H1 (cell line): ENCODE measurements around the gene PDZD2. TPM values are rescaled to one million over a fixed set of nuclear protein-coding genes. Genes with fewer than 3 reads are reported as not detected.

Experiments used
- CTCF ChIA-PET: fragments of 300-600 bp; sonication (Branson Sonifier 250); formaldehyde crosslinking; loops from one replicate; lab custom pipeline; 2021; ENCODE audit not compliant: partially characterized antibody; lab: Charles Lee
- POLR2A ChIA-PET: fragments of 300-600 bp; sonication (Branson Sonifier 250); formaldehyde crosslinking; loops from one replicate; lab custom pipeline; 2021; ENCODE audit warnings: inconsistent platforms; ENCODE audit not compliant: partially characterized antibody; lab: Charles Lee
- DNase-seq, 2 experiments: peaks; one replicate each; pipeline versions ENCODE4 v3.0.0 to v3.0.0-alpha.2; 2010 to 2022; ENCODE audit warnings: low spot score in 2 of 2, low read depth in 1 of 2, mixed read lengths in 1 of 2
- FAIRE-seq: peaks from 2 replicates; lab custom pipeline; 2011; peaks lifted over from hg19 to GRCh38; lab: Jason Lieb, UNC
- H2AFZ ChIP-seq: 2 replicates; pipeline ENCODE4 v1.8.1; 2012; ENCODE audit warnings: low read length, inconsistent platforms
- H2AK5ac ChIP-seq: 2 replicates; pipeline ENCODE4 v1.6.1; 2013; ENCODE audit warnings: low read depth, low read length
- H2BK120ac ChIP-seq: replicated peaks from 2 replicates; pipeline ENCODE3; 2013; ENCODE audit warnings: low read depth, low read length, inconsistent platforms
- H2BK12ac ChIP-seq: 2 replicates; pipeline ENCODE4 v1.6.1; 2013; ENCODE audit warnings: low read depth, low read length
- H2BK15ac ChIP-seq: 2 replicates; pipeline ENCODE4 v1.6.1; 2013; ENCODE audit warnings: low read length
- H2BK20ac ChIP-seq: 2 replicates; pipeline ENCODE4 v1.6.1; 2013; ENCODE audit warnings: low read length
- H2BK5ac ChIP-seq: 2 replicates; pipeline ENCODE4 v1.6.1; 2013; ENCODE audit warnings: low read depth, low read length
- H3K14ac ChIP-seq: 2 replicates; pipeline ENCODE4 v1.6.1; 2013; ENCODE audit warnings: inconsistent platforms; ENCODE audit not compliant: insufficient read length
- H3K18ac ChIP-seq: 2 replicates; pipeline ENCODE4 v1.6.1; 2013; ENCODE audit warnings: low read length; ENCODE audit errors: extremely low read depth
- H3K23ac ChIP-seq: 2 replicates; pipeline ENCODE4 v1.6.1; 2013; ENCODE audit warnings: inconsistent platforms; ENCODE audit not compliant: insufficient read length
- H3K23me2 ChIP-seq: 2 replicates; pipeline ENCODE4 v1.6.1; 2013; ENCODE audit warnings: low read depth, low read length
- H3K27ac ChIP-seq: 2 replicates; pipeline ENCODE4 v1.6.1; 2011; ENCODE audit warnings: low read depth, low read length, inconsistent platforms
- H3K27me3 ChIP-seq, 4 experiments: replicated peaks in 1 of 4; 1 replicate in 1 of 4; 2 replicates in 3 of 4; pipeline versions ENCODE4 v1.6.1 to v1.8.1; 2011 to 2013; ENCODE audit warnings: low read length in 3 of 4, mild to moderate bottlenecking in 3 of 4, inconsistent platforms in 2 of 4, mixed read lengths in 2 of 4, moderate library complexity in 1 of 4; ENCODE audit not compliant: control insufficient read depth in 3 of 4, insufficient read depth in 3 of 4; ENCODE audit errors: extremely low read depth in 1 of 4
- H3K36me3 ChIP-seq, 4 experiments: 2 replicates each; pipeline versions ENCODE4 v1.6.1 to v1.8.1; 2011 to 2013; ENCODE audit warnings: mild to moderate bottlenecking in 4 of 4, low read length in 3 of 4, moderate library complexity in 2 of 4, control low read depth in 1 of 4, inconsistent platforms in 1 of 4; ENCODE audit not compliant: insufficient read depth in 4 of 4, control insufficient read depth in 2 of 4
- H3K4ac ChIP-seq: replicated peaks from 2 replicates; pipeline ENCODE3; 2013; ENCODE audit warnings: low read length, low read depth, mixed read lengths, inconsistent platforms; ENCODE audit not compliant: insufficient read length
- H3K4me1 ChIP-seq, 4 experiments: replicated peaks in 1 of 4; 1 replicate in 1 of 4; 2 replicates in 3 of 4; pipeline versions ENCODE4 v1.6.1 to v1.8.1; 2011 to 2013; ENCODE audit warnings: low read length in 3 of 4, inconsistent platforms in 2 of 4, mixed read lengths in 1 of 4; ENCODE audit not compliant: insufficient read depth in 4 of 4, control insufficient read depth in 3 of 4
- H3K4me2 ChIP-seq, 2 experiments: 2 replicates each; pipeline versions ENCODE4 v1.6.1 to v1.8.1; 2011 to 2013; ENCODE audit warnings: low read depth in 2 of 2, low read length in 2 of 2, control low read depth in 1 of 2, inconsistent platforms in 1 of 2, mild to moderate bottlenecking in 1 of 2; ENCODE audit not compliant: insufficient read depth in 1 of 2
- H3K4me3 ChIP-seq, 4 experiments: fragments of 200-600, 300-600 bp in 1 of 4; sonication (generic), shearing (Covaris generic), sonication (Bioruptor Twin) in 1 of 4; 2 replicates each; pipeline versions ENCODE4 v1.5.1 to v1.8.1; 2011 to 2016; ENCODE audit warnings: low read length in 4 of 4, low read depth in 3 of 4, control low read depth in 2 of 4, inconsistent platforms in 2 of 4, mild to moderate bottlenecking in 2 of 4, mixed read lengths in 1 of 4, moderate library complexity in 1 of 4; ENCODE audit not compliant: insufficient read depth in 2 of 4; ENCODE audit errors: extremely low read depth in 1 of 4
- H3K56ac ChIP-seq: replicated peaks from 2 replicates; pipeline ENCODE3; 2013; ENCODE audit warnings: low read depth, mild to moderate bottlenecking, mixed read lengths, low read length, inconsistent platforms; ENCODE audit not compliant: insufficient read length
- H3K79me1 ChIP-seq: 2 replicates; pipeline ENCODE4 v1.6.1; 2013; ENCODE audit warnings: low read depth, low read length, control low read depth
- H3K79me2 ChIP-seq, 2 experiments: 2 replicates each; pipeline versions ENCODE4 v1.6.1 to v1.8.1; 2012 to 2013; ENCODE audit warnings: low read length in 2 of 2, mild to moderate bottlenecking in 2 of 2, inconsistent platforms in 1 of 2; ENCODE audit not compliant: insufficient read depth in 2 of 2, control insufficient read depth in 1 of 2
- H3K9ac ChIP-seq, 4 experiments: replicated peaks in 1 of 4; 1 replicate in 1 of 4; 2 replicates in 3 of 4; pipeline versions ENCODE4 v1.6.1 to v1.8.1; 2011 to 2013; ENCODE audit warnings: low read depth in 3 of 4, low read length in 3 of 4, control low read depth in 2 of 4, mild to moderate bottlenecking in 2 of 4, moderate library complexity in 2 of 4, inconsistent platforms in 1 of 4; ENCODE audit errors: extremely low read depth in 1 of 4
- H3K9me3 ChIP-seq, 2 experiments: 2 replicates each; pipeline versions ENCODE4 v1.6.1 to v1.8.1; 2012 to 2013; ENCODE audit warnings: mild to moderate bottlenecking in 2 of 2, moderate library complexity in 2 of 2, control low read depth in 1 of 2, inconsistent platforms in 1 of 2, low read depth in 1 of 2, low read length in 1 of 2, mixed read lengths in 1 of 2; ENCODE audit not compliant: insufficient read depth in 2 of 2
- H4K20me1 ChIP-seq, 2 experiments: replicated peaks in 1 of 2; 2 replicates each; pipeline versions ENCODE3 to v1.8.1; 2011 to 2013; ENCODE audit warnings: inconsistent platforms in 2 of 2, low read length in 2 of 2, mild to moderate bottlenecking in 1 of 2; ENCODE audit not compliant: insufficient read depth in 2 of 2, control insufficient read depth in 1 of 2
- H4K5ac ChIP-seq: 2 replicates; pipeline ENCODE4 v1.6.1; 2013; ENCODE audit warnings: low read length, low read depth, mixed read lengths, inconsistent platforms; ENCODE audit not compliant: insufficient read length
- H4K8ac ChIP-seq: 2 replicates; pipeline ENCODE4 v1.8.0; 2013; ENCODE audit warnings: mild to moderate bottlenecking, moderate library complexity, low read length, inconsistent platforms; ENCODE audit not compliant: insufficient read depth; ENCODE audit errors: extremely low read depth
- H4K91ac ChIP-seq: replicated peaks from 2 replicates; pipeline ENCODE3; 2013; ENCODE audit warnings: low read length, mixed read lengths, inconsistent platforms; ENCODE audit not compliant: insufficient read length
- BACH1 ChIP-seq: IDR thresholded peaks from 2 replicates; pipeline ENCODE4 v1.6.1; 2012; ENCODE audit warnings: low read length, improper control_type of control experiment
- CEBPB ChIP-seq: IDR thresholded peaks from 2 replicates; pipeline ENCODE4 v1.6.1; 2012; ENCODE audit warnings: low read depth, low read length
- CHD1 ChIP-seq: IDR thresholded peaks from 2 replicates; pipeline ENCODE4 v1.6.1; 2012; ENCODE audit warnings: low read depth, low read length, improper control_type of control experiment
- CREB1 ChIP-seq: IDR thresholded peaks from 2 replicates; pipeline ENCODE4 v1.6.1; 2012; ENCODE audit warnings: inconsistent platforms
- HDAC2 ChIP-seq, 2 experiments: fragments of 300-600 bp in 1 of 2; sonication (generic) in 1 of 2; IDR thresholded peaks; 2 replicates each; pipeline ENCODE4 v1.6.1; 2011 to 2012; ENCODE audit warnings: low read depth in 2 of 2, low read length in 2 of 2, mild to moderate bottlenecking in 2 of 2, moderate library complexity in 2 of 2, borderline replicate concordance in 1 of 2, inconsistent platforms in 1 of 2
- TAF7 ChIP-seq: optimal IDR thresholded peaks from 2 replicates; pipeline ENCODE3; 2011; ENCODE audit warnings: low read depth, mild to moderate bottlenecking, inconsistent platforms, low read length, moderate library complexity, borderline replicate concordance
- WGBS, 2 experiments: shearing (Covaris generic) in 1 of 2; methylation state at CpG; one replicate each; pipeline versions ENCODE4 v1.1.6 to v1.1.7; 2013 to 2015; ENCODE audit warnings: low lambda C conversion rate in 2 of 2, mixed read lengths in 2 of 2, inconsistent platforms in 1 of 2, low coverage in 1 of 2, missing lambda C conversion rate in 1 of 2; ENCODE audit not compliant: insufficient replicate concordance in 2 of 2, insufficient coverage in 1 of 2, insufficient read length in 1 of 2; ENCODE audit errors: extremely low coverage in 1 of 2, missing lambda C conversion rate in 1 of 2; 5-methylcytosine and 5-hydroxymethylcytosine counted together
- polyA plus RNA-seq, 7 experiments: library from polyadenylated mRNA; depleted of rRNA in 3 of 7; stranded (reverse) in 5 of 7; unstranded in 2 of 7; fragments of >200 nt in 5 of 7; fragments of 200-250 nt in 2 of 7; gene quantifications; 1 replicate in 5 of 7; 2 replicates in 1 of 7; 4 replicates in 1 of 7; pipeline versions ENCODE4 v1.2.1 to v1.2.3, GENCODE V29; 2011 to 2013; ENCODE audit warnings: missing spikeins in 2 of 7, mixed read lengths in 2 of 7
- total RNA-seq: library from RNA; stranded (reverse); fragmentation: NEBNext Ultra II Directional; extraction: Animal tissue kit (Norgen Biotek cat#: 25700); gene quantifications from 2 replicates; pipeline ENCODE4 v1.2.1, GENCODE V29; 2021
- TF ChIP-seq, protein P1 (sequence below): IDR thresholded peaks from 2 replicates; pipeline ENCODE4 v1.6.1; 2012; ENCODE audit warnings: inconsistent platforms

Gene PDZD2
- total and polyA plus RNA-seq, 2 of the 8 experiments (the other 6 are each of a cell fraction or from before 2014, with no cell fraction given) = 1.2 to 6.8 TPM

DNA sequence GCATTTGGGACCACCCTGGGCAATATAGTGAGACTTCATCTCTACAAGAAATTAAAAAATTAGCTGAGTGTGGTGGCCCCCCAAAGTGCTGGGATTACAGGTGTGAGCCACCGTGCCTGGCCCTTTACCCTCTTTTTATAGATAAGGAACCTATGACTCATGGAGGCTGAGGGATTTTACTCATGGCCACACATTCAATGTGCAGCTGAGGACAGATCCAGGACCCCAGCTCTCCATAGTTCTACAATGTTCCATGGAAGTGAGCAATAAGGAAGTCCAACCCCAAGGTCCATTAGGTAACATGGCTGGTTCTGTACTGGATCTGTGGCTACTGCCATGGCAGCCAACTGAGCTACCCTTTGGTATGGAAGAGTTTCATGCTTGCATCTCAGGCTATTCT lies 25.3 kb upstream of the PDZD2 start:
- H2BK120ac ChIP-seq = no peak overlapping the region
- H3K23me2 ChIP-seq = no peaks in the 10 kb centered on the region
- DNase-seq (no peak), FAIRE-seq (no peak)
- no peak overlapping the region for H3K4me3 ChIP-seq
- H2AFZ ChIP-seq = peak overlapping the region; percentile 54; the same call in 1 of the 2 replicates
- peaks cover 7 to 19% (median 12%) of the 10 kb centered on the region in 4 experiments for H3K4me1 ChIP-seq
- peak overlapping the region; percentile 49 for H4K91ac ChIP-seq
- TF ChIP-seq, protein P1, sequence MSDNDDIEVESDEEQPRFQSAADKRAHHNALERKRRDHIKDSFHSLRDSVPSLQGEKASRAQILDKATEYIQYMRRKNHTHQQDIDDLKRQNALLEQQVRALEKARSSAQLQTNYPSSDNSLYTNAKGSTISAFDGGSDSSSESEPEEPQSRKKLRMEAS = no peak
- TF ChIP-seq TAF7 (no peak), CEBPB (no peak), CHD1 (no peak), CREB1 (no peak), BACH1 (no peak), HDAC2 (IDR thresholded peaks at IDR 0.05; ENCODE audit: borderline replicate concordance in 1 of 2, low read depth in 2 of 2, low read length in 2 of 2) (no peak)
- H3K4ac ChIP-seq = no peak overlapping the region
- no peak overlapping the region for H3K4me2 ChIP-seq
- peak overlapping the region; percentile 6; the same call in 1 of the 2 replicates for H2BK5ac ChIP-seq
- H2BK20ac ChIP-seq = peak overlapping the region; percentile 51; the same call in 1 of the 2 replicates
- no peak overlapping the region for H3K56ac ChIP-seq
- no peak overlapping the region for H3K14ac ChIP-seq
- no peak overlapping the region for H3K23ac ChIP-seq
- no peak overlapping the region for H3K9ac ChIP-seq
- H2BK12ac ChIP-seq = peak overlapping the region; percentile 85; the same call in 1 of the 2 replicates
- 0 out of 2 replicates have a peak overlapping the region, but pooled peaks have one; percentile 43 for H2AK5ac ChIP-seq
- 94% methylated on average over 1 of the region's 1 CpG; no CpG with 5 or more reads in 1 of the 2 experiments for WGBS, 2 experiments
- no peaks in the 10 kb centered on the region for H4K20me1 ChIP-seq
- no peak overlapping the region for H3K27ac ChIP-seq
- H3K79me2 ChIP-seq = no peaks in the 10 kb centered on the region
- no peak overlapping the region for H2BK15ac ChIP-seq
- no peaks in the 10 kb centered on the region for H3K36me3 ChIP-seq
- no peak overlapping the region for H4K8ac ChIP-seq
- no peaks in the 10 kb centered on the region for H3K27me3 ChIP-seq
- no peaks in the 10 kb centered on the region for H3K9me3 ChIP-seq
- H4K5ac ChIP-seq = no peak overlapping the region
- CTCF ChIA-PET = interaction anchor here (0.6 to 2.9 kb wide), 12 partner anchors 23 to 196 kb away, joined by 3 to 17 read pairs (median 5); partner anchors contain the start of genes C5orf22, DROSHA and PDZD2
- no peak overlapping the region; the same call in 1 of the 2 replicates for H3K18ac ChIP-seq
- no peaks in the 10 kb centered on the region for H3K79me1 ChIP-seq
- POLR2A ChIA-PET = no interaction called here
